ENCODE data around the gene CCL19.

CCL19 gene

DNA sequence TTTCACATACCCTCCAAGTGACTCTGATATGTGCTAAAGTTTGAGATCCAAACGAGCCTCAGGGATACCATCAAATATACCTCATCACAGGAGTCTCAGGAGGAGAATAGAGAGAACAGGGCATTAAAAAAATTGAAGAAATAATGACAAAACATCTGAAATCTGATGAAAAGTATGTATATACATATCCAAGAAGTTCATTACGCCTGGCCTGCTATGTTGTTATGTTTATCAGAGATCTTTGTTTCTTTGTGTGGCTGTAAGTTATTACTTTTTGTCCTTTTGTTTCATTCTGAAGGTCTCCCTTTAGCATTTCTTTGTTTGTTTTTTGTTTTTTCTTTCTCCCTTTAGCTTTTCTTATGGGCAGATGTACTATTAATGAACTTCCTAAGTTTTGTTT, 2.5 kb upstream of the CCL19 start:
- DNase-seq: no peak

DNA sequence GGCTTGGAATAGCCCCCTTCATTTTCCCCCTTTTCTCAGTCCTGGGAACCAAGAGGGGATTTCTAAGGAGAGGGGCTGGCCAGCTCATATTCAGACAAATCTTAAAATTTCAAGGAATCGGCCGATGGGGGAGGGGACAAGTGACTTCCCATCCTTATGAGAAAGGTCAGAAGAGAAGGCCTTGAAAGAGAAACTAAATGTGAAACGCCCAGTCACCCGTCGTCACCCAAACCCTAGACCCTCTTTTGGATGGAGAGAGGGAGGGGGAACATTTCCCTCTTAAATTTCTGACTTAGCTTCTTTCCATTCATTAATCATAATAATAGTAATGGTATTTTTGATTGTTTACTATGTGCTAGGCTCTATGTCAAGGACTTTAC, 850 bp upstream of the CCL19 start:
- DNase-seq: no peak

DNA sequence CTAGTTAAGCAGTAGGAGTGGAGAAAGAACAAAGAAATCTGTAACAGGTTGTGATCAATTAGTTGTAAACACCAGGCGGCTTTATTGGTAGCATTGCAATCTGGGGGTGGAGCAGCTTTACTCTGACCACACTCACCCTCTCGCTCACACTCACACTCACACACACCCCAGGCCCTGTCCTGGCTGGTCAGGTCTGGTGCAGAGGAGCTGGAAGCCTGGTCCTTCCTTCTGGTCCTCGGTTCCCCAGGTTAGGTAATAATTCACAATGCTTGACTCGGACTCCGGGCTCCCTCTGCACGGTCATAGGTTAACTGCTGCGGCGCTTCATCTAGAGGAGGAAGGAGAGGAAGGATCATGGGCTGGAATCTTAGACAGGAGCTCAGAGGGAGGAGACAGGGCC, 1.6 kb downstream of the CCL19 start:
- no peak for DNase-seq

DNA sequence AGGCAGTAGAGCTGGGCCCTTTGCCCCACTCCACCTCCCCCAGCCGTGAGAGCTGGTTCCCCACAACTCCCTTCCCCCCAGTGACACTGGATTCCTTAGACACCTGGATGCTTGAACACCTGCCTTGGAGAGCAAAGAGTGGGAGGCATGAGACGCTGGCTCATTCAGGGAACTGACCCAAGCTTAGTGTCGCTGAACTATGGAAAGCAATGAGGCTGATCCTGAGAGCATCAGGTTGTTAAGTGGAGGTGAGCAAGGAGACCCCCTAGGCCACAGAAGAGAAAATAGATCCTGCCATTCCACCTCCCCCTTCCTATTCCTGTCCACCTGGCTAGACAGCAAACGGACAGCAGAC, 2.0 kb downstream of the CCL19 start:
- DNase-seq: no peak

DNA sequence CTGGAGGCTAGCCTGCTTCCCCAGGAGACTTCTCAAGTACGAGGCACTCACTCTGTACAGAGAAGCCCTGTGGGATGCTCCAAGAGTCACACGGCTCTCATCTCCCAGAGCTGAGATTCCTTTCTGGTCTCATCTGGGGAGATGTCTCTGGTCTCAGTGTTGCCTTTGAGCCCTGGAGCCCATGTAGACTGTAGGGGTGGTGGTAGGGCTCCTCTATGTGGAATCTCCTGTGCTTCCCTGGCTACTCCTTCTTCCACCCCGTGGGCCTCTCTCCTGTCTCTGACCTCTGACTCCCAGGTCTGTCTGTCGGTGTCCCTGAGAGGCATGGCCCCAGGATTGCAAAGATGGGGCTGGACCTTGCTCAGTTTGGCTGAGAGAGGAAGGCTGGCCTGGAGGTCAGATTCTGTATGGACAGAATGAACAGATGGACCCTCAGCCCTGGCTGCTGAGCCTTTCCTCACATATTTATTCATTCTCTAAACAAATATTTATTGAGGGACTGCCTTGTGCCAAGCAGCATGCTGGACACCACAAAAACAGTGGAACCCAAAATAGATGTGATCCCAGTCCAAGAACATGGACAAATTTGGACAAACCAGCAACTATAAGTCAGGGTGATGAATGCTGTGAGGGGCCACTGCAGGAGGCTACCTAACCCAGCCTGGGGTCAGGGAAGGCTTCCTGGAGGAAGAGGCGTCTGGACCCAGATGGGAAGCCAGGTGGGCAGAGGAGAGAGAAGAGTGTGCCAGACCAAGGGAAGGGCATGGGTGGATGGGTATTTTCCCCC, 2.6 kb downstream of the CCL19 start:
- DNase-seq: no peak

DNA sequence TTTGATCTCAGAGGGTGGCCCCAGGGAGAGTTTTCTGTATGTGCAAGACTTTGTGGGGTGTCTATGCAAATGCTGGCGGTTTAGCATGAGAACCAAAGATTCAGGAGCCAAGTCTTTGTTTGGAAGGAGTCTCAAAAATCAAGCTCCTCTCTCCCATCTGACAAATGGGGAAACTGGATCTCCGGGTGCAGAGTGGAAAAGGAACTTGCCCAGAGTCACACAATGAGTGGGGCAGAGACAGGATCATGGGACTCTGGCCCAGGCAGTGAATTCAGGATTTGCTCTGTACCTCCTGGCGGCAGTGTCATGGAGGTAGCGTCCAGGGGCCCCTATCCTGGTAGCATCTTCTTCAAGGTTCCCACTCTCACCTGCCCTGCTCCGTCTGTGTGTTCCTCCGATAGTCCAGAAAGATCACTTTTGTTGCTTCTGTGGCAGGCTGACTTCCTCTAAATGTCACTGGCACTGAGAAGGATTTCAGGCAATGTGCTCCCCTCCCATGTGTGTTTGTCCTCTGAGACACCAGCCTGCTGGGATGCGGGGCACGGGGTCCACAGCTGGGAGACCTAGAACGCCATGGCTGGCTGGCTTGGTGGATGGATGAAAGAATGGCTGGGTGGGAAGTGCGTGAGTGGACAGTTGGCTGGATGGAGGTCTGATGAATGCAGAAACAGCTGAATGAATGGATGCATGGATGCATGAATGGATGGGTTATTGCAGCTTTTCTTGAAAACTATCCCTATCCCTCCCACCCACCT, 3.6 kb downstream of the CCL19 start:
- DNase-seq: no peak

DNA sequence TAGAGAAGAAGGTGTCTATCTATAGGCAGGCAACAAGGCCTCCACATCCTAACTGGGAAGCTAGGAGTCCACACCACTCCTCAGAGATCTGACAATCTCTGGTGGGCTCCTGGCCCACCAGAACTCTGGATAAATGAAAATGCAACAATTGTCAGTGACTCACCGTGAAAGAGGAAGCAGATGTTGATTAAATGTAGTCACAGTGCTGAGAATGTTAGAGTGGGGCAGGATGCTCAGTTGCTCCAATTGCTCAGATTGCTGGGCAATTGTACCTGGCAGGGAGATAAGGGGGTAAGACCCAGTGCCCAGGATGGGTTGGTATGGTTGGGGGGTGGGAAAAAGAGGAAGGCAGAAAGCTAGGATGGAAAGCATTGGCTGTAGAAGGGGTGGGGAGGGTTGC, 4.3 kb downstream of the CCL19 start:
- DNase-seq: no peak

DNA sequence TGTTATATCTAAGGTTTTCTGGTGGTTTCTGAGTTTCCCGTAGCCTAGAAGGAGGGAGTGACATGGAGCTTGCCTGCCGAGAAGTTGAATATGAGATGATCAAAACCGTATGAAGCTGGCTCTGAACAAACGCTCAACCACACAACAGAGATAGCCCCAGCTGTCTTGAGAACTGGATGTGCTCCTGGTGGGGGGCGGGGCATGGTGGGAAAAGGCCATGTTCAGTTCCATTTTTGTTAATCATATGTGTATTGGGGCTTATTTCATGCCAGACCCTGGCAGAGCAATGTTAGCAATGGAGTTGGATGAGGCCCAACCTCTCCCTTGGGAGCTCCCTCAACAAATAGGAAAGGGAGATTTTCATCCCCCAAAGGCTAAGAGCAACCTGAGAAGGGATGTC, 4.8 kb downstream of the CCL19 start:
- DNase-seq: no peak

DNA sequence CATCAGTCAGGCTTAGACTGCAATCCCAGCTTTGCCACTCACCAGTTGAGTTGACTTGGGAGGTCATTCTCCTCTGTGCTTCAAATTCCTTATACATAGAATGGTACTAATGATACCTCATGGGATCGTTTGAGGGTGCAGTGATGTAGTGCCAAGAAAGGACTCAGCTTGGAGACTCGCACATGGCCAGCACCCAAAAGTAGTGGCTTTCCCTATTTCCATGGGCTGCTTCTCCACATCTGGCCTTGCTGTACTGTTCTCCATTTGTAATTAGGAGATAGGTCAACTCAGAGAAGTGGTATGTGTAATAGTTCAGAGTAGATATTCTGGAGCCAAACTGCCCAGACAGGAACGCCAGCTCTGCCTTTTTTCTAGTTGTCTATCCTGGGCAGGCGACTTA, 5.5 kb downstream of the CCL19 start:
- no peak for DNase-seq

DNA sequence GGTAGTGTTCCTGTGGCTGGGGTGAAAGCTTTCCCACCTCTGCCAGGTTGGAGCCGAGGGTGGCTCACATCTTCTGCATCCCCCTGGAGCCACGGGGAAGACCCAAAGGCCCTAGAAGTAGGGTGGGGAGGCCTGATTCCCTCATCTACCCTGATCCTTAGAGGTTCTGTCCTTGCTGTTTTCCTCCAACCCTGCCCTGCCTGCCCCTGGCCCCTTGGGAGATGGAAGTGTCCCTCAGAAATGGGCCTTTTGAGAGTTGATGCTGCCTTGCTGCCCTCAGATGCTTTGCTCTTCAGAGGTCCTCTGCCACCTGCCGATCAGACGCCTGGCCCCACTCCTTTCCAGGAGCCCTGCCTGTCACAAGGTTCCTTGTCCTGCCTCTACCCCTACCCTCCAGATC, 6.3 kb downstream of the CCL19 start:
- DNase-seq: no peak

DNA sequence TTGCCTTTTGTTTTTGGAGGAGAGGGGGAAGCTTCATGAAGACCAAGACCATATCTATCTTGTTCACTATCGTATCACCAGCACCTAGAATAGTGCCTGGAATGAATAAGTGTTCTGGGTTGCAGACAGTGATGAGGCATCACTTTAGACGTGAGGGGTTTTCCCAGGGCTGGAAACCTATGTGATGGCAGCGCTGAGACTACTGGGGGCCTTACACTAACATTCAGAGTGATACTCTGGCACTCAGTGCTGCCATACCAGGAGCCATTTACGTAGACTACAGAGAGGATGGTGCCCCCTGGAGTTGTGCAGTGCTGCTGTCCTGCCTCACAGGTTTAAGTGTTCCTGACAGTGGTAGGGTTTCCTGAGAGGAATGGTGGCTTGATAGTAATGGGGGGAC, 6.9 kb downstream of the CCL19 start:
- peak; percentile 39 for DNase-seq

DNA sequence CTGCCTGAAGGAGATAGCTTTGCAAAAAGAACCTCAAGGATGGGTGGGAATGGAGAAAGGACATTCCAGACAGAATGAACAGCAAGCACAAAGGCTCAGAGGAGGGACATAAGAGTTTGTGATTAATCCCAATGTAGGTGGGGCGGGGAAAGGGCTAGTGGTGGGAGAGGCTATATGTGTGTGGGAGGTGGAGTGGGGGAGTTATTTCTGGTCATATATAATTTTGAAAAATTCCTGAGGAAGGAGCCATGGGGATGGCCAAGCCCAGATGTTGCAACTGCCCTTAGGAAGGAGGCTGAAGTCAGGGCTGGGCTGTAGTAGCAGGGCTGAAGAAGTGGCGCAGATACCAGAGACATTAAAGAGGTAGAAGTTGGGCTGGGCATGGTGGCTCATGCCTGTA, 15.2 kb downstream of the CCL19 start:
- DNase-seq: no peak

DNA sequence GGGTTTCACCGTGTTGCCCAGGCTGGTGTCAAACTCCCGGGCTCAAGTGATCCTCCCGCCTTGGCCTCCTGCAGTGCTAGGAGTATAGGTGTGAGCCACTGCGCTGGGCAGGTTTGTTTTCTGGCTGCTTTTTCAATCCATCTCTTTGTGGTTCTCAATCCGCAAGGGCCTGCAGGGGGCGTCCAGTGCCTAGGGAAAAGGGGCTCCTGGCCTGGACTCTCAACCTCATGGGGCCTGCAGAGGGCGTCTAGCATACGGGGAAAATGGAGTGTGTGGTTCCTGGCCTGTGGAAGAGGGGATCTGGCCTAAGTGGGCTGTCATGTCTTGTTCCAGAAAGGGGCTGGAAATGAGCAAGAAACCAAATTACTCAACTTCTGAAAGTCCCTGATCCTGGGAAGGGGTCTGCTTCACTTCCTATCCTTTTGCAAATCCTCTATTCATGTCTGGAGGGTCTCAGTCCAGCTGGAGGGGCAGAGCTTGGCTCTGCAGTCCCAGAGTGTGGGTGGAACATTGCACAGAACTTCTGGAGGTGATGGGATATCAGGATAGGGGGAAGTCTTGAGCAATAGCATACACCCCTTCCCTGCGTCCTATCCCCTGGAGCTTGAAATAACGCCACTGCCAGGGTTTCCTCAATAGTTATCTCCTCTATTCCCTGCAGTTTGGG, 15.9 kb downstream of the CCL19 start:
- DNase-seq: peak; percentile 55

DNA sequence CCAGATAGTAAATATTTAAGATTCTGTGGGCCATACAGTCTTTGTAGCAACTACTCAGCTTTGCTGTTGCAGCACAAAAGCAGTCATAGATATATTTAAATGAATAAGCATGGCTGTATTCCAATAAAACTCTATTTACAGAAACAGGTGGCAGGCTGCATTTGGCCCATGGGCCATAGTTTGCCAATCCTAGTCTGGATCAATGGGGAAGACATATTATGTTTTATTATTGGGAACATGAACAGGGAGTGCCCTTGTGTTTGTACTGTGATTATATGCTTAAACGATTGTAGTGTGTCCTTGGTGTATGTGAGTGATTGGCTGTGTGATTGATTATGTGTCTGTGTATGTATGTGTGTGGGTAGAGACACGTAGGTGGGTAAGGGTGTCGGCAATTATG, 16.6 kb downstream of the CCL19 start:
- no peak for DNase-seq

DNA sequence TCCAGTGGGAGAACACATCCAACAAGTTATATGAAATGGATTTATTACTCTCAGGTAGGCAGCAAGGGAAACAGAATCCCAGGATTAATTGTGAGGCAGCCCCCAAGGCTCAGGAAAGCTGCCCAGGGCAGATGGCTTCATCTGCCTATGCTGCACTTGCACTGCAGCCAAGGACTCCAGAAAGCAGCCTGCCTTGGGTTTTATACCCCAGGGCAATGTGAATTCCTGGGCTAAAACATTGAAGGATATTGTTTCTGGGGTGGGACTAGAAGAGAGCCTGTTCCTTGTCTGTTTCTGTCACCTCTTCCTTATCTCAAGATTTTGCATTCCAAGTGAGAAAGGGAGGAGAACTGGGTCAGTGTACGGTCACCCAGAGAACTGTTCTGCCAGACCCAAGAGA, 19.8 kb downstream of the CCL19 start:
- DNase-seq: no peak

DNA sequence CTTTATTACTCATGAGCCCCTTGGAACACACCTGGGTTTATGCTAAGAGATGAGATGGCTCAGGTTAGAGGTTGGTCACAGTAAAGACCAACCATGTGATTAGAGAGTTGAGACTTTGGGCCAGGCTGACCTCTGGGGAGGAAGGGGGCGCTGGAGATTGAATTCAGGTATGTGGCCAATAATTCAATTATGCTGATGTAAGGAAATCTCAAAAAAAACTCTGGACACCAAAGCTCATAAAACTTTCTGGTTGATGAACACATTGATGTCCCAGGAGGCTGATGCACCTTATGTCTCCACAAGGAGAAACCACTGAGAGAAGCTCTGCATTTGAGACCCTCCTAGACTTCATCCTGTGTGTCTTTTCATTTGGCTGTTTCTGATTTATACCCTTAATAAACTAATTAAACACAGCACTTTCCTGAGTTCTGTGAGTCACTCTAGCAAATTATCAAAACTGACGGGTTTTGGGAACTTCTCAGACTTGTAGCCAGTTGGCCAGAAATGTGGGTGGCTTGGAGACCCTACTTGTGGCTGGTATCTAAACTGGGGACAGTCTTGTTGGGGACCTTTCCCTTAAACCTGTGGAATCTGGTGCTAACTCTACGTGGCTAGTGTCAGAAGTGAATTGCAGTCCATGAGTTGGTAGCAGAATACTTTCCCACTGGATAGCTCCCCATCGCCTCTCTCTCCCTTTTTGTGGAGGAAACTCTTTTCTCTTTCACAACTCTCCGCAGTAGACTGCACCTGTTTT, 21.1 kb downstream of the CCL19 start:
- DNase-seq: no peak

DNA sequence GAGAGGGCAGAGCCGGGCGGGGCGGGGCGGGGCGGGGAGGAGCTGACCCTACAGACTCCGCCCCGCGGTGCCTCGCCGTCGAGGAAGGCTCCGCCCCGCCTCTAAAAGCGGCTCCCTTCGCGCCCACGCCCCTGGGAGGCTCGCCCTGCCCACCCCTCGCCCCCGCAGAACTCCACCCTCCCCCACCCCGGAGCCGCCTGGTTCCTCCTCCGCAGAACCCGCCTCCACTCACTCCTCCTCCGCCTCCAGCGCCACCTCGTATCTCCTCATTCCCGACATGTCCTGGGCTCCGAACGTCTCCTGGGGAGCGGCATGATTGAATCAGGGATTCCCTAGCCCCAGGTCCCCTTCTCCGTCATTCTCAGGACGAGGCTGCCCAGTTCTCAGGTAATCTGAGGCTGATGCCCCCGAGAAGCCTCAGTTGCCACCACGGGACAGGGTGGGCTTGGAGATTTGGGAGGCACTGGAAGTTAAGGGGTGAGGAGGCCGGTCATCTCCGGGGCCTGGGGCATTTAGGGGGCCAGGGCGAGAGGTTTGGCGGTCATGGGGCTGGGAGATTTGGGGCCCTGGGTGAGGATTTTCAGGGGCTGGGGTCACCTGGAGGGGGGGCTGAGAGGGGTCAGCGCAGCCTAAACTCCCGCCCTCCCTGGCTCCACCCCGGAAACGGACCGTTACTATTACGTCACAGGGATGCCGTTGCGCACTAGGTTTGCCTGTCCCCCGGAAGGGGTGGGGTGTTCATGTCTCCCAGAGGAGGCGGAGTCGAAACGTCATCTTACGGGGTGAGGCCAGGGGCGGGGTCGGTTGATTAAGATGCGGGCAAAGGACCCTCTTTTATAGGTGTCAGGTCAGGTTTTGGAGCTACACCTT, 25.5 kb downstream of the CCL19 start:
- peak; percentile 88 for DNase-seq

DNA sequence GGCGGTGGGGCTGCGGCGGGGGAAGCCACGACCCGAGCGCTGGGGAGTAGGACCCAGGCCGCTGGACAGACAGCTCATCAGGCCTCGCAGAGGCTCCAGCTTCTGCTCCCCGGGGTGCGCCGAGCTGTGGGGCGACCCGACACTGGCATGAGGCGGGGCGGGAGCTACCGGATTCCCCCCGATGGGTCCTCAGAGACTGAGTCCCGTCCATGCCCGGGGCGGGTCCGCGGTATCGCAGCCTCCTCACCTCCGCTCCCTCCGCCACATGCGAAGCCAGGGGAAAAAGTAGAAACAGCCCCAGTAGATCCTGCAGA, 26.1 kb downstream of the CCL19 start:
- DNase-seq: no peak

DNA sequence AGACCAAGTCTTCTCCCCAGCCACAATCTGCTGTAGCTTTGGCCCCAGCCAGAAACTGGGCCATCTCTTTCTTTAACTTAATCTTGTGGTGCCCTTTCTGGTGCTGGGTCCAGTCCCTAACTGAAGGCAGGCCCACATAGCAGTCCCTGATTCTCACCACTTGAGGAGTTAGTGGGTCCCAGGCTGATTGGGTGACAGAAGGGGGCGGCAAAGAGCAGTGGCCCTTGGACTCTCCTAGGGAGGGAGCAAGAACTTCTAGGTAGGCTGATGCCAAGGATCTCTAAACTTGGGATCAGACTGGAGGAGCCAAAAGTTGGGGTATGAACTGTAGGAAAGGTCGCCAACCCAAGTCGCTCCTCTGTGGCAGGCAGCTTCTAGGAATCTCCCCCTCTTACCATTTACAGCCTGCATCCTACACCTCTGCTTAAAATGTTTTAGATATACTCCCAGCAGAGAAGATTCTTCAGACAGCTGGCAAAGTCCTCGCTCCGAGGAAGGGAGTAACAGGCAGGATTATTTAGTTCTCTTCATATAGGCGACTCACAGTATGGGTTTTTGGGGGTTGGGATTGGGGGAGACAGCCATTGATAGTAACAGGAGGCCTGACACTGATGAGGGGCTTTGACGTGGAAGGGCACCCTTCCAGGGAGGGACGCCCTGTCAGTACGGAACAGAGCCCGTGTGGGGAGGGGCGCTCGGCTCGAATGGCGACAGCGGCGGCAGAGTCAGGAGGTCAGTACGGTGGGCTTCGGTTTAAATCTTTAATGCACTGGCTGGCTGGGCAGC, 26.6 kb downstream of the CCL19 start:
- peak; percentile 73 for DNase-seq

DNA sequence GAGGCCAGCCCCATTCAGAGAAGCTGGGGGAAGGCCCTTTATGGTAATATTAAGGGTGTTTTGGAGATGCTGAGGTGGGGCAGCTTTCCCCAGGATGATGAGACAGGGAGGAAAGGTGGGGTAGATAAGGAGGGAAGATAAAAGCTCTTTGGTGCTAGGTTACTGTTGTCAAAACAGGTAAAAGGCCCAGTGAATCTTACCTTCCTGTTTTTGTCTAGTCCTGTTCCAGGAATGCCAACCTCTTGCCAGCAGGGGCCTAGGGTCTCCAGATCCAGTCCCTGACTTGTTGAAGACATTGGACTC, 27.8 kb downstream of the CCL19 start:
- no peak for DNase-seq

DNA sequence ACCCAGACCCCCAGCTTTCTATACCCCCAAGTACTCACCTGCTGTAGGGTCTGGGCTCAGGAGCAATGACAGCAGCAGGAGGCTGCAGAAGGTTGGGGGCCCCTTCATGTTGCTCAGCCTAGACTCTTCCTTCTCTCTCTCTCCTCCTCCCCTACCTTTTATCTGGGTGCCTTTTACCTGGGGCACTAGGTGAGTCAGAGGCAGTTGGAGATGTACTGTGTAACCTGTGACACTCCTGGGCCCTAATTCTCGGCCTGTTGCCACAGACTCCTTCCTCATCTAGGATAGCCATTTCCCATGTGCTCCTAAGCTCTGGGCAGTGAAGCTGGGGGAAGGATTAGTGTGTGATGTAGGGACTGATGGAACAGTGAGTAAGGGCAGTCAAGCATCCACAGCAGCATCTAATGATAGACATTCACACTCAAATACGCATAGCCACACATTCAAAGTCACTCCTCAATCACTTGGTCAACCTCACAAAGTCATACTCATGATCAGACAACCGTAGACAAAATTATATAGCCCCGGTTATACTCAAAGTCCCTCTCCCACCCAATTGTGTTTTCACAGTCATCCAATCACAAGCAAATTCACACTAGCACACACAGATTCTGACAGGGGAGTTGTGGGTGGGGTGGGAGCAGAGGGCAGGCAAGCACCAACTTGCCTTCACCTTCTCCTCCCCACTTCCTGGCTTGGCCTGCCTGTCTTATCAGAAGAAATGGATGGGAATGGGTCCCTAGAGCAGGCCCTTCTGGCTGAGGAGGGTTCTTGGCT, 28.4 kb downstream of the CCL19 start, which contains the start of gene CCL27:
CCL27 (minus strand) TSS at position 132 of the 777 bp plus-strand sequence; CDS start at position 108, 24 bp downstream.
- DNase-seq: no peak
